AG04450 (cell line): ENCODE measurements around the gene PTPRG. TPM values are rescaled to one million over a fixed set of nuclear protein-coding genes. Genes with fewer than 3 reads are reported as not detected.

Source experiments
- CTCF ChIA-PET: fragments of 300-600, 350-600 bp; formaldehyde crosslinking; extraction: SDS; loops from one replicate; lab custom pipeline; 2022; ENCODE audit warnings: antibody characterized with exemption, inconsistent platforms; lab: Charles Lee
- POLR2A ChIA-PET: fragments of 350-600 bp; formaldehyde crosslinking; extraction: SDS; loops from one replicate; lab custom pipeline; 2021; ENCODE audit warnings: antibody characterized with exemption, inconsistent platforms; lab: Yijun Ruan, JAX
- DNase-seq: peaks from one replicate; pipeline ENCODE4 v3.0.0-alpha.2; 2011; ENCODE audit warnings: low read depth, low spot score
- H3K27ac ChIP-seq: one replicate; pipeline ENCODE4 v1.5.1; 2012; ENCODE audit warnings: low read depth, low read length, control low read depth
- H3K27me3 ChIP-seq: one replicate; pipeline ENCODE4 v1.6.0; 2012; ENCODE audit warnings: low read length; ENCODE audit not compliant: control insufficient read depth, insufficient read depth
- H3K4me3 ChIP-seq: 2 replicates; pipeline ENCODE4 v1.5.1; 2011; ENCODE audit warnings: mild to moderate bottlenecking, low read depth, low read length, control low read depth
- H3K9me3 ChIP-seq: 2 replicates; pipeline ENCODE4 v1.5.1; 2012; ENCODE audit warnings: low read length; ENCODE audit not compliant: control insufficient read depth, insufficient read depth
- CTCF ChIP-seq: IDR thresholded peaks from 2 replicates; pipeline ENCODE4 v1.5.1; 2011; ENCODE audit warnings: low read depth, low read length, control low read depth, inconsistent platforms
- polyA plus RNA-seq: library from polyadenylated mRNA; depleted of rRNA; stranded (reverse); fragments of >200 nt; gene quantifications from 2 replicates; pipeline ENCODE4 v1.2.3, GENCODE V29; 2011

PTPRG gene
- polyA plus RNA-seq, 1 experiment = 26.5 TPM

- CTCF ChIA-PET = no interaction called here
- TF ChIP-seq CTCF = no peak
- H3K9me3 ChIP-seq = no peaks in the 10 kb centered on the region
- no peaks in the 10 kb centered on the region for H3K27me3 ChIP-seq
- no peak overlapping the region for H3K27ac ChIP-seq
- POLR2A ChIA-PET = no interaction called here
- no peak for DNase-seq
- H3K4me3 ChIP-seq = no peak overlapping the region
These were observed 665.4 kb downstream of the PTPRG start for GRCh38 chr3:62226601-62227339.

- no peaks in the 10 kb centered on the region for H3K9me3 ChIP-seq
- ChIA-PET CTCF (interaction anchor here (1.3 to 2.6 kb wide), 4 partner anchors 12 to 40 kb away, joined by 3 to 13 read pairs (median 6); no protein-coding TSS in a partner anchor), POLR2A (no interaction called here)
- no peak overlapping the region for H3K4me3 ChIP-seq
- TF ChIP-seq CTCF = no peak
- H3K27me3 ChIP-seq = no peaks in the 10 kb centered on the region
- H3K27ac ChIP-seq = no peak overlapping the region
- no peak for DNase-seq
These were observed 667.1 kb downstream of the PTPRG start for GRCh38 chr3:62228467-62228866.

- no peaks in the 10 kb centered on the region for H3K9me3 ChIP-seq
- no peak overlapping the region for H3K27ac ChIP-seq
- ChIA-PET POLR2A (interaction anchor here (0.7 kb wide), 1 partner anchor 82 kb away, joined by 3 read pairs; no protein-coding TSS in a partner anchor), CTCF (interaction anchor here (1.0 to 2.6 kb wide), 7 partner anchors 10 to 41 kb away, joined by 3 to 13 read pairs (median 5); no protein-coding TSS in a partner anchor)
- no peak overlapping the region for H3K4me3 ChIP-seq
- H3K27me3 ChIP-seq = no peaks in the 10 kb centered on the region
- no peak for DNase-seq
- no peak for TF ChIP-seq CTCF
These were observed 667.8 kb downstream of the PTPRG start for GRCh38 chr3:62229211-62229610.

- no peaks in the 10 kb centered on the region for H3K27me3 ChIP-seq
- no peak overlapping the region for H3K27ac ChIP-seq
- CTCF ChIA-PET = interaction anchor here (1.0 to 2.6 kb wide), 6 partner anchors 10 to 42 kb away, joined by 3 to 13 read pairs (median 5); no protein-coding TSS in a partner anchor
- POLR2A ChIA-PET = no interaction called here
- peak; percentile 38 for TF ChIP-seq CTCF
- no peak for DNase-seq
- H3K9me3 ChIP-seq = no peaks in the 10 kb centered on the region
- no peak overlapping the region for H3K4me3 ChIP-seq
These were observed 668.5 kb downstream of the PTPRG start for GRCh38 chr3:62229908-62230307.

- Histone ChIP-seq H3K4me3 (no peak overlapping the region), H3K27me3 (no peaks in the 10 kb centered on the region), H3K27ac (no peak overlapping the region), H3K9me3 (no peaks in the 10 kb centered on the region)
- ChIA-PET POLR2A (no interaction called here), CTCF (no interaction called here)
- TF ChIP-seq CTCF = no peak
- DNase-seq = no peak
These were observed 671.7 kb downstream of the PTPRG start for GRCh38 chr3:62233065-62233464.
